Stimulated activated CD8-positive, alpha-beta memory T cell treated with anti-CD3 and anti-CD28 coated beads, Interleukin-15, amount 100 ng/mL, for 1 hour (primary cell): ENCODE data around the gene LOXHD1.

ENCODE experiments used
- DNase-seq: peaks from one replicate; pipeline ENCODE4 v3.0.0-alpha.2; 2020; ENCODE audit warnings: low read depth

LOXHD1 gene

DNA sequence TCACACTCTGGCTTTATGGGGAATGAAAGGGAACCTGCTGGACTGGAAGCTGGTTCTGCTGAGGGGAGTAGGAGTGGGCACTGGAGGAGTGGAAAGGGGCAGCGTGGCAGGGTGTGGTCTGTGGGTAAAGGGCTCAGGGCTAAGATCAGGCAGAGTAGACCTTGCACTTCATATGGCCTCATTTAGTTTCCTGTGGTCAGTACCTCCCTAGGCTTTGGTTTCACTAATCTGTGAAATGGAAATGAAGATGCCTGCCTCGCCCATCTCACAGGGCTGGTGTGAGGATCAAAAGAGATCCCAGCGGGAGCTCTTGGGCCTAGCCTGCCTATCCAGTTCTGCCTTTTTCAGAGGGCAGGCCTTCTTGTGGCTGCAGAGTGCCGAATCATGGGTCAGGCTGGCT is 208.7 kb downstream of the LOXHD1 start:
- no peak for DNase-seq

- no peak for DNase-seq
Measured at GRCh38 chr18:46447792-46448191, 209.2 kb downstream of the LOXHD1 start.

DNA sequence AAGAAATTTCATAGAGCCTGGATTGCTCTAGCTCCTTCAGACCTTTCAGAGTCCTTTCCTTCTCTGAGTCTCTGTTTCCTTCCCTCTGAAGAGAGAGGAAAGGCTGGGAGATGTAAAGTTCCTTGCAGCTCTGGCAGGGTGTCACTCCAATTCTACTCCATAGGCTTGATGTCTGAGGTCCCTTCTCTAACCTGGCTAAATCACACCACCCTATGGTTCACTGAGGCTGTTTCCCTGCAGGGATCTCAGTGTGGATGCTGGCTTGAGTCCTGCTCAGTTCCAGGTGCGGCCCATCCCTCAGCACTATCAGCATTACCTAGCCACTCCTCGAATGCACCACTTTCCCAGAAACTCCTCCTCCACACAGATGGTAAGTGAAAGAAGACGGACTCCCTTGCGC is 209.7 kb downstream of the LOXHD1 start:
- DNase-seq: no peak

GRCh38 chr18:46445522-46446313 is 211.3 kb downstream of the LOXHD1 start:
- no peak for DNase-seq

DNA sequence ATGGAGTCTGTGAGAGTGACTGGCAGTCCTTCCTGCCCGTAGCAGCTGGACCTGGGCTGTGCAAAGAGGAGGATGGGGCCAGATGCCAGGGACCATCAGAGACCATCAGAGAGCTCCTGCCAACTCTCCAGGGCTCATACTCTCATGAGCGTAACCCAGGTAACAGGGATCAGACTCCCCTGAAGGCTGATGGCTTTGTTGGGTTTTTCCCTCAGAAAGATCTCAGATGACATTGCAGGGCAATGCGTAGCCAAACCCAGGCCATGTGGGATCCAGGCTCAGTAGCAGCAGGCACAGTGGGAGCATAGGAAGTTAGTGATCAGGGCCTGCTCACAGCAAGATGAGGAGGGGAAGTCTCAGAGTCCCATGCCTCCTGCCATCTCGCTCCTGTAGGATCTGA is 218.0 kb downstream of the LOXHD1 start:
- no peak for DNase-seq

- DNase-seq: no peak
Measured at GRCh38 chr18:46437061-46437460, 220.0 kb downstream of the LOXHD1 start.

- no peak for DNase-seq
Measured at GRCh38 chr18:46436621-46437020, 220.4 kb downstream of the LOXHD1 start.

- DNase-seq: no peak
Measured at GRCh38 chr18:46435031-46435430, 222.0 kb downstream of the LOXHD1 start.

GRCh38 chr18:46434629-46435028 is 222.4 kb downstream of the LOXHD1 start:
- no peak for DNase-seq

DNA sequence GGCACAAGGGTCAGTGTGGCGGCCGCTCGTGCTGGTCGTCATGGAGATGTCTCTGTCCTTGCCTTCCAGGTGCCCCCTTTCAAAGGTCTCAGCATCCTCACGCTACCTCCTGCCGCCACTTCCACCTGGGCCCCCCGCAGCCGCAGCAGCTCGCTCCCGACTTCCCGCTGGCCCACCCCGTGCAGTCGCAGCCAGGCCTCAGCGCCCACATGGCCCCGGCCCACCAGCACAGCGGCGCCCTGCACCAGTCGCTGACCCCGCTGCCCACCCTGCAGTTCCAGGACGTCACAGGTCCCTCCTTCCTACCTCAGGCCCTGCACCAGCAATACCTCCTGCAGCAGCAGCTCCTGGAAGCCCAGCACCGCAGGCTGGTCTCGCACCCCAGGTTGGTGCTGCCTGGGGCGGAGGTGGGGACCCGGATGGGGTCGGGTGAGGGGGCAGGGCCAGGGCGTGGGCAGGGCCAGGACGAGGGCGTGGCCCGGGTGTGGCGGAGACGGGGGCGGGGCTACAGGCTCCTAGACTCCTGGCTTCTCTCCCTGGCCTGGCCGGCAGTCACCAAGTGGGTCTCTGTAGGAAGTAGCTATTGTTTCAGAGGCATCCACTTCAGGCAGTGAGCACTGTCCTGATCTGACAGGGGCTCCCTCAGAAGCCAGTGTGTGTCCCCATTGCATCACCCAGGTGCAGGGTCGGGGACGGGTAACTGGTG is 223.7 kb downstream of the LOXHD1 start:
- DNase-seq: no peak

GRCh38 chr18:46431522-46432171 is 225.4 kb downstream of the LOXHD1 start:
- DNase-seq: no peak

- no peak for DNase-seq
Measured at GRCh38 chr18:46429649-46430224, 227.3 kb downstream of the LOXHD1 start.

- no peak for DNase-seq
Measured at GRCh38 chr18:46429130-46429529, 227.9 kb downstream of the LOXHD1 start.

GRCh38 chr18:46428368-46428767 is 228.7 kb downstream of the LOXHD1 start:
- DNase-seq: no peak

- DNase-seq: no peak
Measured at GRCh38 chr18:46427216-46427995, 229.6 kb downstream of the LOXHD1 start.
